LNCAP (cell line): ENCODE measurements around the gene DSEL.

Experiments used
- CTCF ChIP-seq: fragments of 450-650 bp; IDR thresholded peaks from 2 replicates; pipeline ENCODE4 v1.5.1; 2017; ENCODE audit warnings: mild to moderate bottlenecking

Gene DSEL

GRCh38 chr18:67516539-67517443 lies at the start of gene DSEL:
TSS of gene DSEL (minus strand) at chr18:67516720. CDS start at chr18:67514608, 2,112 bp downstream.
- no peak for TF ChIP-seq CTCF

GRCh38 chr18:67553437-67553836 lies 36.9 kb upstream of the DSEL start:
- no peak for TF ChIP-seq CTCF

GRCh38 chr18:67550872-67551520 lies 34.5 kb upstream of the DSEL start:
- no peak for TF ChIP-seq CTCF

GRCh38 chr18:67549946-67550345 lies 33.4 kb upstream of the DSEL start:
- TF ChIP-seq CTCF = no peak

GRCh38 chr18:67545681-67546080 lies 29.2 kb upstream of the DSEL start:
- no peak for TF ChIP-seq CTCF

- no peak for TF ChIP-seq CTCF
These were observed 24.0 kb upstream of the DSEL start for GRCh38 chr18:67540559-67540958.

- no peak for TF ChIP-seq CTCF
These were observed 15.4 kb upstream of the DSEL start for GRCh38 chr18:67531929-67532328.
